Left hindlimb (tissue), 1 donor: ENCODE data around the gene PCP2.

Experiments
- DNase-seq: peaks from one replicate; pipeline ENCODE4 v3.0.0-alpha.2; 2018

The PCP2 gene

GRCh38 chr19:7618771-7619510 is 14.6 kb downstream of the PCP2 start:
- DNase-seq: no peak

DNA sequence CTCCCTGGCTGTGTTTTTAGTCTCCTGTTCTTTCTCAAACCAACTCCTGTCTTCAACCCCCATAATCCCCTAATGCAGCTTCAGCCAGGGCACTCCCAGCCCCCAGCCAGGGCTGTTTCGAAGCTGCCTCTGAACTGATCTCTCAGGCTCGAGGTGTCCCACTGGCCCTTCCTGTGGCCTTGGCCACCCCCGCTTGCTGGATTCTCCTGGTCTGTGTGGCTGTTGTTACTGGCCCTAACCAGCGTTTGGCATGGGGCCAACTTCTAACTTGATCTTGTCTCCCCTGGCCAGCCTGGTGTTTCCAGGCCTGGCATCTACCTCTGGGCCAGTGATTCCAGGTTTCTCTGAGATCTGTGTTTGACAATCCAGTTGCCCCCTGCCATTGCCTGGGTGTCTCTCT is 15.2 kb downstream of the PCP2 start:
- no peak for DNase-seq

GRCh38 chr19:7617735-7618134 is 15.8 kb downstream of the PCP2 start:
- no peak for DNase-seq

DNA sequence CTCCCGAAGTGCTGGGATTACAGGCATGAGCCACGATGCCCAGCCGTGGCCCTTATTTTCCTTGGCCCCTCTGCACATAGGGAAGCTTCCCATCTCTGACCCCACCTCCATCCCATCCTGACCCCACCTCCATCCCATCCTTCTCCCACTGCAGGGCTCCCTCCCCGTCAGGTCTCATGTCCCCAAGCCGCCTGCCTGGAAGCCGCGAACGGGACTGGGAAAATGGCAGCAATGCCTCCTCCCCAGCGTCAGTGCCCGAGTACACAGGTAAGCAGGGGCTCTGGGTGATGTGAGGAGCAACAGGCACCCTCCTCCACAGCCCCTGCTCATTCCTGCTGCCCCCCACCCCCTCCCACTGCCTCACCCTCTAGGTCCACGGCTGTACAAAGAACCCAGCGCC is 16.3 kb downstream of the PCP2 start:
- DNase-seq: no peak

- no peak for DNase-seq
These were observed 18.4 kb downstream of the PCP2 start for GRCh38 chr19:7614859-7615741.

- DNase-seq: no peak
These were observed 20.9 kb downstream of the PCP2 start for GRCh38 chr19:7612282-7613274.

- DNase-seq: no peak
These were observed 21.8 kb downstream of the PCP2 start for GRCh38 chr19:7611541-7612279.

DNA sequence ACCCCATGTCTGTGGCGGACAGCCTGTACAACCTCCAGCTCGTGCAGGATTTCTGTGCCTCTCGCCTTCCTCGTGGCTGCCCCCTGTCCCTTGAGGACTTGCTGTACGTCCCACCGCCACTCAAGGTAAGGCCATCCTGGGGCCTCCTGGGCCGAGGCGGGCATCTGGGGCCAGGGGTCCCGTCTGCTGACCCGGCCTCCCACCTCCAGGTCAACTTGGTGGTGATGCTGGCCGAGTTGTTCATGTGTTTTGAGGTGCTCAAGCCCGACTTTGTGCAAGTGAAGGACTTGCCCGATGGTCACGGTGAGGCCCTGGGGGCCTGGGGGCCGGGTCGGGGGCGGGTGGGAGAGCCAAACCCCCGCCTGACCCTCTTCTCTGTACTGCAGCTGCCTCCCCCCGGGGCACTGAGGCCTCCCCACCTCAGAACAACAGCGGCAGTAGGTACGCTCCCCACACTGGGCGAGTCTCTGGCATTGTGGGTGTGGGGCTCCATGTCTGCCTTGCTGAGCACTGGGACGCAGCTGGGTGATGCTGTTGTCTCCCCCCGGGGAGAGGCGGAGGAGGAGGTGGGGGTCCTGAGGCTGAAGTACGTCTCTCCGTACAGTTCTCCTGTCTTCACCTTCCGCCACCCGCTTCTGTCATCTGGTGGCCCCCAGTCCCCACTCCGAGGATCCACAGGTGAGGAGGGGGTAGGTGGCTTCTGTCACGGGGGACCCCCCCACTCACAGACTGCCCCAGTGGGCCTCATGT is 22.9 kb downstream of the PCP2 start:
- no peak for DNase-seq

- DNase-seq: no peak
These were observed 25.5 kb downstream of the PCP2 start for GRCh38 chr19:7607874-7608560.

DNA sequence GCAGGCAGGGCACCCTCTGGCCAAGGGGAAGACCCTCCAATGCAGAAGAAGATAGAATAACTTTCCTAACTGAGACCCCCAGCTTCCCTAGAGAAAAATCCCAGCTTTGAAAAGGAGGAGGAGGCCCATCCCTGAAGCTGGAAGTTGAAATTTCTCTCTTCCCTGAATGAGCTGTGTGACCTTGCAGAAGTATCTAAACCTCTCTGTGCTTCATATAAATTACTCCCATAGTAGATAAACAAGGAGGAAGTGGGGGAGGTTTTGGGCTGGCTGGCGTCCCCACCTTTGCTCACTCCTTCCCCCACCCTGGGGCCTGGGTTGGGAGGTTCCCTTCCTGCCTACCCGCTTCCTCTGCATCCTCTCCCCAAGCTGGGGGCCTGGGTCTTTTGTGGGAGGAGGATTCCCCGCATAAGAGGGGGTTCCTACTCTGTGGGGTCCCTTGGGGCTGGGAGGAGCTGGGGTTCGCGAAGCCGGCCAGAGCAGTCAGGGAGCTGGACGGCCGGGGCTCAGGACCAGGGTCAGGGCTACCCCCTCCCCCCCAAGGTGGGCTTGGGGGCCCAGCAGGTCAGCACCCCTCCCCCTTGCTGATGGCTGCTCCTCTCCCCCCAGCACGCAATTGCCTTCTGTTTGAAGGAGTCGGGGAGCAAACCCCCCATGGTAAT is 26.2 kb downstream of the PCP2 start:
- no peak for DNase-seq

DNA sequence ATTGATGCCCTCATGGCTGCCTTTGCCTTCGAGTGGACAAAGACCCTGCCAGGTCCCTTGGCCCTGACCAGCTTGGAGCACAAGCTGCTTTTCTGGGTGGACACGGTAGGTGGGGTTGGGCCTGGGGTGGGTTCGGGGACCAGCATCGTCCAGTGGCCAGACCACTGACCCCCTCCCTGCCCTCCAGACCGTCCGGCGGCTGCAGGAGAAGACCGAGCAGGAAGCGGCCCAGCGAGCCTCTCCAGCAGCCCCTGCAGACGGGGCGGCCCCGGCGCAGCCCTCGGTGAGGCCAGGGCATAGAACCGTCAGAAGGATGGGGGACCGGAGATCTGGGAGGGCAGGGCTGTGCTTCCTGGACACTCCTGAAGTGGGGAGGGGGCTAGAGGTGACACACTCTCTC is 27.2 kb downstream of the PCP2 start:
- DNase-seq: no peak

GRCh38 chr19:7605490-7606222 is 27.9 kb downstream of the PCP2 start:
- no peak for DNase-seq

DNA sequence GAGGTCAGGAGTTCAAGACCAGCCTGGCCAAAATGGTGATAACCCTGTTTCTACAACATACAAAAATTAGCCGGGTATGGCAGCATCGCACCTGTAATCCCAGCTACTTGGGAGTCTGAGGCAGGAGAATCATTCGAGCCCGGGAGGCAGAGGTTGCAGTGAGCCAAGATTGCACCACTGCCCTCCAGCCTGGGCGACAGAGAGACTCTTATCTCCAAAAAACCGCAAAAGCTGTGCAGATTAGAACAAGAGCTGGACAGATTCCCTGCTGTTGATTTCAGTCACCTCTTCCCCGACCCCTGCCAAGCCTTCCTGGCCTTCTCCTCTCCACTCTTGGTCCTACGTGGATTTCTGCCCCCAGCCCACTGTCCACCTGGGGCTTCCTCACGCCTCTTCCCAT is 29.6 kb downstream of the PCP2 start:
- no peak for DNase-seq

DNA sequence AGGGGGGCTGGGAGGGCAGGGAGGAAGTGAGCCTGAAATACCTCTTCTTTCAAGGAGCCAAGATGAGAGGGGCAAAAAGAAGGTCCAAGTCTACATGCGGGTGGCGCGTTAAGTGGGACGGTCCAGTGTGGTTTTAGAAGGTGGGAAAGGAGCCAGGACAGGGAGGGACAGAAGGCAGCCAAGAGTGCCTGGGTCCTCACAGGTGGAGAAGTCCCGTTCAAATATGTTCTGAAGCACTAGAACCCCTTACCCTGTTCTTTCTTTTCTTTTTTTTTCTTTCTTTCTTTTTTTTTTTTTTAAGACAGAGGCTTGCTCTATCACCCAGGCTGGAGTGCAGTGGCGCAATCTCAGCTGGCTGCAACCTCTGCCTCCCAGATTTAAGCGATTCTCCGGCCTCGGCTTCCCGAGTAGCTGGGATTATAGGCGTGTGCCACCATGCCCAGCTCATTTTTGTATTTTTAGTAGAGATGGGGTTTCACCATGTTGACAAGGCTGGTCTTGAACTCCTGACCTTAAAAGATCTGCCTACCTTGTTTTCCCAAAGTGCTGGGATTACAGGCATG is 30.5 kb downstream of the PCP2 start:
- DNase-seq: no peak

- DNase-seq: no peak
These were observed 31.1 kb downstream of the PCP2 start for GRCh38 chr19:7602240-7602934.

GRCh38 chr19:7600721-7601120 is 32.8 kb downstream of the PCP2 start:
- no peak for DNase-seq

- no peak for DNase-seq
These were observed 35.3 kb downstream of the PCP2 start for GRCh38 chr19:7598180-7598579.

GRCh38 chr19:7597689-7598088 is 35.8 kb downstream of the PCP2 start:
- DNase-seq: no peak
